H9 (cell line): Measurements from ENCODE around the gene ROM1. TPM values are rescaled to one million over a fixed set of nuclear protein-coding genes. Genes with fewer than 3 reads are reported as not detected.

ENCODE experiments used
- DNase-seq: peaks from one replicate; pipeline ENCODE4 v3.0.0-alpha.2; 2017
- H2AFZ ChIP-seq: one replicate; pipeline ENCODE4 v1.6.1; 2013; ENCODE audit warnings: mild to moderate bottlenecking, low read length, control low read depth, moderate library complexity
- H2AK5ac ChIP-seq: 2 replicates; pipeline ENCODE4 v1.6.1; 2013; ENCODE audit warnings: low read length, control low read depth, mixed read lengths; ENCODE audit not compliant: insufficient read length
- H2BK120ac ChIP-seq: one replicate; pipeline ENCODE4 v1.6.1; 2013; ENCODE audit warnings: low read depth, mild to moderate bottlenecking, low read length, control low read depth, inconsistent platforms; ENCODE audit not compliant: poor library complexity, severe bottlenecking
- H2BK12ac ChIP-seq: 2 replicates; pipeline ENCODE4 v1.6.1; 2013; ENCODE audit warnings: low read length, control low read depth, mixed read lengths, low read depth; ENCODE audit not compliant: insufficient read length
- H2BK15ac ChIP-seq: 2 replicates; pipeline ENCODE4 v1.6.1; 2013; ENCODE audit warnings: low read depth, low read length, control low read depth
- H2BK20ac ChIP-seq: one replicate; pipeline ENCODE4 v1.6.1; 2013; ENCODE audit warnings: low read depth, mild to moderate bottlenecking, low read length, control low read depth, inconsistent platforms; ENCODE audit not compliant: poor library complexity, severe bottlenecking
- H2BK5ac ChIP-seq: 2 replicates; pipeline ENCODE4 v1.6.1; 2013; ENCODE audit warnings: low read length, control low read depth, mixed read lengths; ENCODE audit not compliant: insufficient read length
- H3K14ac ChIP-seq: 2 replicates; pipeline ENCODE4 v1.6.1; 2013; ENCODE audit warnings: low read length, control low read depth; ENCODE audit not compliant: insufficient read depth
- H3K18ac ChIP-seq: 2 replicates; pipeline ENCODE4 v1.6.1; 2013; ENCODE audit warnings: low read depth, mild to moderate bottlenecking, mixed read lengths, low read length, control low read depth; ENCODE audit not compliant: insufficient read length
- H3K23ac ChIP-seq: 2 replicates; pipeline ENCODE4 v1.6.1; 2013; ENCODE audit warnings: low read length, control low read depth, mixed read lengths, low read depth; ENCODE audit not compliant: insufficient read length
- H3K23me2 ChIP-seq: 2 replicates; pipeline ENCODE4 v1.6.1; 2013; ENCODE audit warnings: low read depth, mild to moderate bottlenecking, mixed read lengths, low read length, control low read depth; ENCODE audit not compliant: insufficient read length, poor library complexity, severe bottlenecking
- H3K27ac ChIP-seq: 2 replicates; pipeline ENCODE4 v1.5.1; 2013; ENCODE audit warnings: low read length, control low read depth, mixed read lengths, low read depth; ENCODE audit not compliant: insufficient read length
- H3K27me3 ChIP-seq: 2 replicates; pipeline ENCODE4 v1.6.1; 2013; ENCODE audit warnings: low read length, control low read depth, inconsistent platforms; ENCODE audit not compliant: insufficient read depth
- H3K4ac ChIP-seq: 2 replicates; pipeline ENCODE4 v1.6.1; 2013; ENCODE audit warnings: low read depth, mild to moderate bottlenecking, control low read depth, inconsistent platforms, low read length, moderate library complexity
- H3K4me1 ChIP-seq: 2 replicates; pipeline ENCODE4 v1.6.1; 2013; ENCODE audit warnings: low read length, control low read depth, inconsistent platforms; ENCODE audit not compliant: insufficient read depth
- H3K4me2 ChIP-seq: 2 replicates; pipeline ENCODE4 v1.6.1; 2013; ENCODE audit warnings: low read length, control low read depth, mixed read lengths; ENCODE audit not compliant: insufficient read length, insufficient read depth
- H3K56ac ChIP-seq: 2 replicates; pipeline ENCODE4 v1.6.1; 2013; ENCODE audit warnings: low read depth, mild to moderate bottlenecking, mixed read lengths, low read length, control low read depth; ENCODE audit not compliant: insufficient read length
- H3K79me1 ChIP-seq: 2 replicates; pipeline ENCODE4 v1.6.1; 2013; ENCODE audit warnings: low read depth, mild to moderate bottlenecking, moderate library complexity, low read length, control low read depth, inconsistent platforms; ENCODE audit not compliant: insufficient read depth, poor library complexity, severe bottlenecking
- H3K79me2 ChIP-seq: 2 replicates; pipeline ENCODE4 v1.6.1; 2013; ENCODE audit warnings: low read length, control low read depth, inconsistent platforms; ENCODE audit not compliant: insufficient read depth
- H3K9ac ChIP-seq: 2 replicates; pipeline ENCODE4 v1.6.1; 2013; ENCODE audit warnings: low read length, control low read depth, mixed read lengths; ENCODE audit not compliant: insufficient read length; ENCODE audit errors: extremely low read depth
- H3K9me3 ChIP-seq: one replicate; pipeline ENCODE4 v1.6.1; 2013; ENCODE audit warnings: low read depth, low read length, inconsistent platforms; ENCODE audit not compliant: control insufficient read depth
- H3T11ph ChIP-seq: one replicate; pipeline ENCODE4 v1.6.1; 2013; ENCODE audit warnings: mild to moderate bottlenecking, low read length, control low read depth, inconsistent platforms
- H4K20me1 ChIP-seq: one replicate; pipeline ENCODE4 v1.6.1; 2013; ENCODE audit not compliant: control insufficient read depth, insufficient read length, insufficient read depth
- H4K5ac ChIP-seq: 2 replicates; pipeline ENCODE4 v1.6.1; 2013; ENCODE audit warnings: low read depth, mild to moderate bottlenecking, mixed read lengths, low read length, control low read depth; ENCODE audit not compliant: insufficient read length
- H4K8ac ChIP-seq: replicated peaks from 2 replicates; pipeline ENCODE4 v1.6.1; 2013; ENCODE audit warnings: low read length, control low read depth, mixed read lengths, low read depth; ENCODE audit not compliant: insufficient read length
- H4K91ac ChIP-seq: 2 replicates; pipeline ENCODE4 v1.6.1; 2013; ENCODE audit warnings: low read depth, mild to moderate bottlenecking, moderate library complexity, mixed read lengths, low read length, control low read depth; ENCODE audit not compliant: insufficient read length
- H3K27ac Mint-ChIP-seq, 3 experiments: 2 replicates in 2 of 3; 3 replicates in 1 of 3; pipeline ENCODE4 v1.8.0; 2020 to 2021; ENCODE audit warnings: mixed read lengths in 3 of 3, mild to moderate bottlenecking in 1 of 3, moderate library complexity in 1 of 3
- H3K27me3 Mint-ChIP-seq: 2 replicates; pipeline ENCODE4 v1.8.0; 2021; ENCODE audit warnings: low read depth, mild to moderate bottlenecking, moderate library complexity, mixed read lengths
- H3K36me3 Mint-ChIP-seq, 3 experiments: 2 replicates in 2 of 3; 3 replicates in 1 of 3; pipeline ENCODE4 v1.8.0; 2020 to 2021; ENCODE audit warnings: low read depth in 3 of 3, mixed read lengths in 3 of 3; ENCODE audit not compliant: insufficient read depth in 1 of 3
- H3K4me1 Mint-ChIP-seq, 2 experiments: 2 replicates each; pipeline ENCODE4 v1.8.0; 2020; ENCODE audit warnings: mixed read lengths in 2 of 2
- H3K4me3 Mint-ChIP-seq, 2 experiments: 2 replicates in 1 of 2; 3 replicates in 1 of 2; pipeline ENCODE4 v1.8.0; 2020 to 2021; ENCODE audit warnings: mild to moderate bottlenecking in 2 of 2, mixed read lengths in 2 of 2, moderate library complexity in 1 of 2
- H3K9me3 Mint-ChIP-seq, 2 experiments: 2 replicates in 1 of 2; 3 replicates in 1 of 2; pipeline ENCODE4 v1.8.0; 2020; ENCODE audit warnings: mild to moderate bottlenecking in 2 of 2, mixed read lengths in 2 of 2, moderate library complexity in 1 of 2
- WGBS: extraction: QIAGEN DNeasy Blood & Tissue Kit; methylation state at CpG from one replicate; pipeline ENCODE4 v1.1.7; 2013; ENCODE audit warnings: missing lambda C conversion rate, low lambda C conversion rate, mixed read lengths; ENCODE audit not compliant: insufficient read length; ENCODE audit errors: extremely low coverage; 5-methylcytosine and 5-hydroxymethylcytosine counted together
- total RNA-seq: library from RNA; stranded (reverse); gene quantifications from 2 replicates; pipeline ENCODE4 v1.2.1, GENCODE V29; 2021
- TF ChIP-seq, protein P1 (sequence below): fragments of 200-600 bp; sonication (generic); conservative IDR thresholded peaks from 3 replicates; pipeline ENCODE4 v1.8.0; 2021; ENCODE audit warnings: antibody characterized with exemption, mild to moderate bottlenecking

The ROM1 gene
- total RNA-seq, 1 experiment from 2014 or later: 0.79 TPM

DNA sequence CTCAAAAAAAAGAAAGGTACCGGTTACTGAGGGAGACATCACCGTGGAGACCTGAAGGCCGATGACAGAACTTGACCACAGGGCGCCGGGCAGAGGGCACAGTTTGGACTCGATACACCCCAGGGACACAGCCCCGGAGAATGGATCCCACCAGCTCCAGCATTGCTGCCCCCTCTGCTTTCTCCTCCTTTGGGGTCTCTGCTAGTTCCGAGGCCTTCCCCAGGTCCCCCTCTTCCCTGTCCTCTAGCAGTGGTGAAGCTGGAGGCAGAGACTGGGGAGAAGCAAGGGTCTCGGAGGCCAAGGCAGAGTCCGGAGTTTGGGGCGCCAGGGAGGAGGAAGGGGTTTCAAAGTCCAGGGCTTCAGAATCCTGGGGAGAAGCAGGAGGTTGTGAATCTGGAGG is 34.5 kb upstream of the ROM1 start:
- no peak overlapping the region for H3K4me2 ChIP-seq
- H2BK120ac ChIP-seq: no peak overlapping the region
- no peak overlapping the region for H3K4ac ChIP-seq
- peaks cover 8% of the 10 kb centered on the region for H3K23me2 ChIP-seq
- H3K9ac ChIP-seq: no peak overlapping the region
- no peak overlapping the region for H3K27ac ChIP-seq
- H3K4me3 Mint-ChIP-seq: no peak overlapping the region
- TF ChIP-seq, protein P1, sequence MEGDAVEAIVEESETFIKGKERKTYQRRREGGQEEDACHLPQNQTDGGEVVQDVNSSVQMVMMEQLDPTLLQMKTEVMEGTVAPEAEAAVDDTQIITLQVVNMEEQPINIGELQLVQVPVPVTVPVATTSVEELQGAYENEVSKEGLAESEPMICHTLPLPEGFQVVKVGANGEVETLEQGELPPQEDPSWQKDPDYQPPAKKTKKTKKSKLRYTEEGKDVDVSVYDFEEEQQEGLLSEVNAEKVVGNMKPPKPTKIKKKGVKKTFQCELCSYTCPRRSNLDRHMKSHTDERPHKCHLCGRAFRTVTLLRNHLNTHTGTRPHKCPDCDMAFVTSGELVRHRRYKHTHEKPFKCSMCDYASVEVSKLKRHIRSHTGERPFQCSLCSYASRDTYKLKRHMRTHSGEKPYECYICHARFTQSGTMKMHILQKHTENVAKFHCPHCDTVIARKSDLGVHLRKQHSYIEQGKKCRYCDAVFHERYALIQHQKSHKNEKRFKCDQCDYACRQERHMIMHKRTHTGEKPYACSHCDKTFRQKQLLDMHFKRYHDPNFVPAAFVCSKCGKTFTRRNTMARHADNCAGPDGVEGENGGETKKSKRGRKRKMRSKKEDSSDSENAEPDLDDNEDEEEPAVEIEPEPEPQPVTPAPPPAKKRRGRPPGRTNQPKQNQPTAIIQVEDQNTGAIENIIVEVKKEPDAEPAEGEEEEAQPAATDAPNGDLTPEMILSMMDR: no peak
- DNase-seq: no peak
- H4K91ac ChIP-seq: no peak overlapping the region
- H3K79me1 ChIP-seq: no peaks in the 10 kb centered on the region
- H2BK12ac ChIP-seq: no peak overlapping the region
- H3K56ac ChIP-seq: no peak overlapping the region
- no peak overlapping the region for H2AK5ac ChIP-seq
- H3K27me3 ChIP-seq: no peaks in the 10 kb centered on the region
- WGBS: no CpG with 5 or more reads among the region's 11 CpGs
- H3K36me3 Mint-ChIP-seq: peaks cover 6 to 50% (median 40%) of the 10 kb centered on the region in 3 experiments
- no peaks in the 10 kb centered on the region for H3K9me3 Mint-ChIP-seq
- no peak overlapping the region for H4K5ac ChIP-seq
- no peak overlapping the region for H2BK5ac ChIP-seq
- H4K8ac ChIP-seq: no peak overlapping the region
- H3K4me1 ChIP-seq: no peaks in the 10 kb centered on the region
- no peaks in the 10 kb centered on the region for H3K27me3 Mint-ChIP-seq
- H3K27ac Mint-ChIP-seq: no peak overlapping the region; a peak in 1 of 7 replicates
- H3K23ac ChIP-seq: no peak overlapping the region
- H3K14ac ChIP-seq: no peak overlapping the region
- no peaks in the 10 kb centered on the region for H3K79me2 ChIP-seq
- H3K9me3 ChIP-seq: no peaks in the 10 kb centered on the region
- no peak overlapping the region for H2BK15ac ChIP-seq
- H4K20me1 ChIP-seq: no peaks in the 10 kb centered on the region
- no peak overlapping the region for H2BK20ac ChIP-seq
- H3K4me1 Mint-ChIP-seq: peaks cover 11% of the 10 kb centered on the region in 2 experiments
- no peak overlapping the region for H3K18ac ChIP-seq
- H2AFZ ChIP-seq: no peak overlapping the region
- H3T11ph ChIP-seq: no peak overlapping the region
